T47D (cell line): ENCODE measurements around the gene BAHCC1.
"Not testable (repeated sequence)": the region's sequence is repeated elsewhere in the genome, so short reads cannot be mapped to it uniquely, and the experiment has no call there.

Experiments
- DNase-seq, 2 experiments: peaks; one replicate each; pipeline versions ENCODE4 v3.0.0 to v3.0.0-alpha.2; 2011 to 2012; ENCODE audit warnings: low read depth in 1 of 2, low spot score in 1 of 2
- JUND ChIP-seq: IDR thresholded peaks from 2 replicates; pipeline ENCODE4 v1.6.1; 2012; ENCODE audit warnings: low read depth
- in situ Hi-C: cut with HindIII; loops from 2 replicates; pipeline ENCODE4 v1.10.0; 2016; ENCODE audit warnings: low sequenced_read_pairs, low pct_unique_long_range_greater_than_20kb

The BAHCC1 gene

GRCh38 chr17:81418710-81419318, 23.6 kb downstream of the BAHCC1 start:
- in situ Hi-C loops: no loop called here
- TF ChIP-seq JUND: no peak
- DNase-seq: no peak

- no peak for TF ChIP-seq JUND
- in situ Hi-C loops: no loop called here
- no peak for DNase-seq
Measured at GRCh38 chr17:81419319-81419885, 24.1 kb downstream of the BAHCC1 start.

- in situ Hi-C loops: no loop called here
- no peak for DNase-seq
- TF ChIP-seq JUND: no peak
Measured at GRCh38 chr17:81419886-81420768, 24.9 kb downstream of the BAHCC1 start.

- no peak for TF ChIP-seq JUND
- in situ Hi-C loops: no loop called here
- DNase-seq: no peak
Measured at GRCh38 chr17:81420769-81421462, 25.7 kb downstream of the BAHCC1 start.

DNA sequence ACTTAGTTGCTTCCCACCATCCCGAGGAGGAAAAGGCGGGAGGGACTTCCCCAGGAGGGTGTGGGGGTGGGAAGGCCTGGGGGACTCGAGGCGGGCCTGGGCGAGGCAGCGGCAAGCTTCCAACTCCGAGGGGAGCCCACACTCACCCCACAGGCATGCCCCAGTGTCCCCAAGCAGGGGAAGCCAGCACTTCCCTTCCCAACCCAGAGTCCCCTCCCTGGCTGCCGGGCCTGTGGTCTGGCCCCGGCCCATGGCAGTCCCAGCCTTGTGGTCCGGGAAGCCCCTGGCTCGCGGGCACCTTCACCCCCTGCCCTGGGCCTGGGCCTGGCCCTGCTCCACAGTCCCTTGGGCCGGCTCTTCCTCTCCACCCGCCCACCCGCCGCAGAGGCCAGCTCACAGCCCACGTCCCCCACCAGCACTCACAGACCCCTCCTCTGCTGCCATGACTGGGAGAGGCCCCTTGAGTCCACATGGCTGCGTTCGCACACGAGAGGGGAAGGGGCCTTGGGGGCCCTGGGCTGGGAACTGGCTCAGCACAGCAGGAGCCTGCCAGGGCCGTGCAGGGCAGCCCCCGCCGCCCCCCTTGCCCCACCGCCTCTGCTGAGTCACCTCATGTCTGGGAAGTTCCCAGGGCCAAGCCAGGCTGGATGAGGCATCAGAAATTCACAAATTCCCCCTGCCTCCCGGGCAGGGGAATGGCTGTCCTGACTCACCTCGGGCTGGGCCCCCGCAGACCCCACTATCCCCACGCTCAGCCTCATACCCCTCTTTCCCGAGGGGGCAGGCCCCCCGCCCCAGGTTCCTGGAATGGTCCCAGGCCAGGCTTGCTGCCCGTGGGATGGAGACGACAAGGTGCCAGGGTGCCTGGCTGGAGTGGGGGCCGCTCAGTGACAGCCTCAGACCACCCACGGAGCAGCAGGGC, 27.8 kb downstream of the BAHCC1 start:
- no peak for DNase-seq
- no peak for TF ChIP-seq JUND
- in situ Hi-C loops: no loop called here

DNA sequence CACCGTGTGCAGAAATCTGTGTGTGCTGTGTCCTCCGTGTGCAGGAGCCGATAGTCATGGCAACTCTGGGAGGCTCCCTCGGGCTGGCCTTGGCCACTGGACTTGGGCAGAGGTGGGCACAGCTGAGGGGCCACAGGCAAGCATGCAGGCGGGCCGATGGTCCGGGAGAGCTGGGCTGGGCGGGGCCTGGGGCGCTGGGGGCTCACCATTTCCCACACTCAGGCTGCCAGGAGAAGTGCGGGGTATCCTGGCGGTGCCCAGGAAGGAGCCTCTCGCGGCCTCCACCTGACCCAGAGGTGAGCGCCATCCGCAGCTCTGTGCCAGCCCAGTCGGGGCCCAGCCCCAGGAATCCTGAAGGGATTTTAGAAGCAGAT, 28.4 kb downstream of the BAHCC1 start:
- in situ Hi-C loops: no loop called here
- DNase-seq: no peak
- no peak for TF ChIP-seq JUND

DNA sequence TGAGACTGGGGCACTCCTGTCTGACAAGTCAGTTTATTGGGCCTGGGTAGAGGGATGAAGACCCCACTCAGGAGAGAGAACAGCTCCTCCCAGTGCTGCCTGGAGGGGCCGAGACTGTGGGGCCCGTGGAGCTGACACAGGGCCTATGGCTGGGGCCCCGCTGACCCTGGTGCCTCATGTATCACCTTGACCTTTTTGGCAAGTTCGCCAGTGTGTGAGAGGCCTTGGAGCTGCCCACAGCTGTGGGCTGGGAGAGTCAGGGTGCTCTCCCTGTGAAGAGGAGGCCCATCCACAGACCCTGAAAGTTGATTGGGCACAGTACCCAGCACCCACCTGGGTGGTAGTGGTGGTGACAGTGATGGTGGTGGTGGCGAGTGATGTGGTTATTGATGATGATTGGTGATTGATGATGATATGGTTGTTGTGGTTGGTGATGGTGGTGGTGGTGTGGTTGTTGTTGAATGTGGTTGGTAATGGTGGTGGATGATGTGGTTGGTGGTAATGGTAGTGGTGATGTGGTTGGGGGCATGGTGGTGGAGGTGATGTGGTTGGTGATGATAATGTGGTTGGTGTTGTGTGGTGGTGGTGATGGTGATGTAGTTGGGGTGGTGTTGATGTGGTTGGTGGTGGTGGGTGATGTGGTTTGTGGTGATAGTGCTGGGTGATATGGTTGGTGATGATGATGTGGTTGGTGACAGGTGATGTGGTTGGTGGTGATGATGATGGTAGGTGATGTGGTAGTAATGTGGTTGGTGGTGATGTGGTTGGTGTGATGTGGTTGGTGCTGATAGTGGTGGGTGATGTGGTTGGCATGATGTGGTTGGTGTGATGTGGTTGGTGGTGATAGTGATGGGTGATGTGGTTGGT, 29.1 kb downstream of the BAHCC1 start:
- no peak for TF ChIP-seq JUND
- DNase-seq: no peak
- in situ Hi-C loops: no loop called here

DNA sequence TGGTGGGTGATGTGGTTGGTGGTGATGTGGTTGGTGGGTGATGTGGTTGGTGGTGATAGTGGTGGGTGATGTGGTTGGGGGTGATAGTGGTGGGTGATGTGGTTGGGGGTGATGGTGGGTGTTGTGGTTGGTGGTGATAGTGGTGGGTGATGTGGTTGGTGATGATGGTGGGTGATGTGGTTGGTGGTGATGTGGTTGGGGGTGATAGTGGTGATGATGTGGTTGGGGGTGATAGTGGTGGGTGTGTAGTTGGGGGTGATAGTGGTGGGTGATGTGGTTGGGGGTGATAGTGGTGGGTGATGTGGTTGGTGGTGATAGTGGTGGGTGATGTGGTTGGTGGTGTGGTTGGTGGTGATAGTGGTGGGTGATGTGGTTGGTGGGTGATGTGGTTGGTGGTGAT, 29.8 kb downstream of the BAHCC1 start:
- DNase-seq, in situ Hi-C loops: not testable (repeated sequence)

DNA sequence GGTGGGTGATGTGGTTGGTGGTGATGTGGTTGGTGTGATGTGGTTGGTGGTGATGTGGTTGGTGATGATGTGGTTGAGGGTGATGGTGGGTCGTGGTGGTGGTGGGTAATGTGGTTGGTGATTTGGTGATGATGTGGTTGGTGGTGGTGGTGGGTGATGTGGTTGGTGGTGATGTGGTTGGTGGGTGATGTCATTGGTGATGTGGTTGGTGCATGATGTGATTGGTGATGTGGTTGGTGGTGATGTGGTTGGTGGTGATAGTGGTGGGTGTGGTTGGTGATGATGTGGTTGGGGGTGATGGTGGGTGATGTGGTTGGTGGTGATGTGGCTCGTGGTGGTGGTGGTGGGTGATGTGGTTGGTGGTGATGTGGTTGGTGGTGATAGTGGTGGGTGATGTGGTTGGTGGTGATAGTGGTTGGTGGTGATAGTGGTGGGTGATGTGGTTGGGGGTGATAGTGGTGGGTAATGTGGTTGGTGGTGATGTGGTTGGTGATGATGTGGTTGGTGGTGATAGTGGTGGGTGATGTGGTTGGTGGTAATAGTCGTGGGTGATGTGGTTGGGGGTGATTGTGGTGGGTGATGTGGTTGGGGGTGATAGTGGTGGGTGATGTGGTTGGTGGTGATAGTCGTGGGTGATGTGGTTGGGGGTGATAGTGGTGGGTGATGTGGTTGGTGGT, 30.6 kb downstream of the BAHCC1 start:
- DNase-seq, in situ Hi-C loops: not testable (repeated sequence)

GRCh38 chr17:81426393-81427172, 31.3 kb downstream of the BAHCC1 start:
- DNase-seq: no peak
- in situ Hi-C loops: no loop called here
- TF ChIP-seq JUND: no peak
